NCI-H187 treated with DMSO at 0.1 percent for 48 hours (cell line): Measurements from ENCODE around the gene KRT36.

Experiments
- DNase-seq: peaks from one replicate; lab custom pipeline; 2025; lab: John Stamatoyannopoulos, UW

KRT36 gene

DNA sequence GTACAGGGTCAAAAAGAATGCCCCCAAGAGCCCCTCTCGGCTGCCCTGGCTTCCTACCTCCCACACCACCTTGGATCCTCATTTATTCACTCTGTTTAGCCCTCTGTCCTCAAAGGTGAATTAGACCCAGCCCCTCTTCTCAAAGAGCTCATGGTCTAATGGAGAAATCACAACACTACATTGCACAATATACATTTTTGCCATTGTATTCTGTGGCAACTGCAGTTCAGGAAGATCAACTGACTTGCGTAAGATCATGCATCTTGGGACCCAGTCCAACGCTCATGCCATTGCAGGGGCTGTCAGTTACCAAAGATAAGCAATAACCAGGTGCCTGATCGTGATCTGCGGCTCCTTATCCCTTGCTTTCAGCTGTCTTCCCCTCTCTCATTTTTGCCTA lies 50.3 kb downstream of the KRT36 start:
- DNase-seq = no peak

DNA sequence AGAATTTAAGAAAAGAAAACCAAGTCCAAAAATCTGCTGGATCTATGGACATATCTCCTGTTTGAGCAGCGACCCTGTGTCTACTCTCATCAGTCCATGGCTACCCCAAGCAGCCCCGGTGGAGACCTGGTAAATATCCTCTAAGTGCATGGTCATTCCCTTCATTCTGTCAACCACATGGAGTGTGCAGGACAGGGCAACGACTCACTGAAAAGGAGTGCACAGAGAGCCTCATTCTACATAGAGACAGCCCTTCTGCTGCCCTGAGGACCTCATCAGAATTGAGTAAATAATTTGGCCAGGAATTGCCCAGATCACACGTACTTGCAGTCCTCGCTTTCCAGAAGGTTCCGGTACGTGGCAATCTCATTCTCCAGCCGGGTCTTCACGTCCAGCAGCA lies 51.9 kb downstream of the KRT36 start:
- no peak for DNase-seq

DNA sequence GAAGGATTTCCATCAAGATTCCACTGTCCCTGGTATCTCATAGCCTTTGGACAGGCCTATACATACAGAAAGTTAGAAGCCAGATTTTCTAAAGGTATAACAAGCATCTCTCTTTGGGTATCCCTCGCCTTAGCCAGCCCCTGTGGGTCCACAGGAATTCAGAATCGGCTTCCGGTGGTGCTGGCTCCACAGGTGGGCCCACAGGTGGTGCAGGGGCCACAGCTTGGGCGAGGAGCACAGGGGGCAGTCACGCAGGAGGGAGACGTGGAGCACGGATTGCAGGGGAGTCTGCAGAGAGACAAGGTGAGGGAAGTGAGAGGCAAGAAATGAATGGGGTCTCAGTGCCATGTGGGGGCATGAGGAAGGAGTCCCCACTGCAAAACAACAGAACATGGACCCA lies 52.5 kb downstream of the KRT36 start:
- no peak for DNase-seq
